Measurements from ENCODE around the gene OR51A7.
"Not testable (repeated sequence)": the region's sequence is repeated elsewhere in the genome, so short reads cannot be mapped to it uniquely, and the experiment has no call there.

OR51A7 gene

GRCh38 chr11:4903484-4903883 is at the start of gene OR51A7:
Gene OR51A7, plus strand, starts transcription at chr11:4903783. Its CDS starts 3,587 bp downstream, at chr11:4907370.
- no peak for DNase-seq (ENCODE audit: low spot score)

- DNase-seq (ENCODE audit: low spot score) = not testable (repeated sequence)
These were observed 49.3 kb upstream of the OR51A7 start for GRCh38 chr11:4854286-4854685.

GRCh38 chr11:4862447-4863236 is 40.9 kb upstream of the OR51A7 start:
- DNase-seq (ENCODE audit: low spot score) = no peak

GRCh38 chr11:4863876-4864275 is 39.7 kb upstream of the OR51A7 start:
- DNase-seq (ENCODE audit: low spot score) = no peak

GRCh38 chr11:4865855-4866254 is 37.7 kb upstream of the OR51A7 start:
- no peak for DNase-seq (ENCODE audit: low spot score)

- DNase-seq (ENCODE audit: low spot score) = no peak
These were observed 22.4 kb upstream of the OR51A7 start for GRCh38 chr11:4881188-4881587.

GRCh38 chr11:4881860-4882500 is 21.6 kb upstream of the OR51A7 start, which contains the start of gene OR51T1:
Gene OR51T1, plus strand, starts transcription at chr11:4881900. Its CDS starts 0 bp downstream, at chr11:4881900.
- DNase-seq (ENCODE audit: low spot score) = no peak

- DNase-seq (ENCODE audit: low spot score) = no peak
These were observed 21.0 kb upstream of the OR51A7 start for GRCh38 chr11:4882543-4882942.

- no peak for DNase-seq (ENCODE audit: low spot score)
These were observed 19.2 kb upstream of the OR51A7 start for GRCh38 chr11:4884361-4884760.

GRCh38 chr11:4886186-4886585 is 17.4 kb upstream of the OR51A7 start:
- no peak for DNase-seq (ENCODE audit: low spot score)

- no peak for DNase-seq (ENCODE audit: low spot score)
These were observed 16.0 kb upstream of the OR51A7 start for GRCh38 chr11:4887591-4887990.

GRCh38 chr11:4890279-4890678 is 13.3 kb upstream of the OR51A7 start:
- no peak for DNase-seq (ENCODE audit: low spot score)

- DNase-seq (ENCODE audit: low spot score) = no peak
These were observed 11.5 kb upstream of the OR51A7 start for GRCh38 chr11:4891996-4892640.

GRCh38 chr11:4916581-4916980 is 13.0 kb downstream of the OR51A7 start:
- no peak for DNase-seq (ENCODE audit: low spot score)

GRCh38 chr11:4919250-4919649 is 15.7 kb downstream of the OR51A7 start, which contains the start of gene OR51G2:
Gene OR51G2, minus strand, starts transcription at chr11:4919350. Its CDS starts 3,687 bp downstream, at chr11:4915663.
- no peak for DNase-seq (ENCODE audit: low spot score)

- DNase-seq (ENCODE audit: low spot score) = no peak
These were observed 18.2 kb downstream of the OR51A7 start for GRCh38 chr11:4921796-4922195.

- no peak for DNase-seq (ENCODE audit: low spot score)
These were observed 18.7 kb downstream of the OR51A7 start for GRCh38 chr11:4922304-4922703.

- no peak for DNase-seq (ENCODE audit: low spot score)
These were observed 20.7 kb downstream of the OR51A7 start, which contains the start of gene OR51G1 for GRCh38 chr11:4924239-4924638. Gene OR51G1, minus strand, starts transcription at chr11:4924339. Its CDS starts 0 bp downstream, at chr11:4924339.

- DNase-seq (ENCODE audit: low spot score) = no peak
These were observed 23.0 kb downstream of the OR51A7 start for GRCh38 chr11:4926608-4927007.

- no peak for DNase-seq (ENCODE audit: low spot score)
These were observed 29.2 kb downstream of the OR51A7 start for GRCh38 chr11:4932751-4933150.

- no peak for DNase-seq (ENCODE audit: low spot score)
These were observed 33.2 kb downstream of the OR51A7 start for GRCh38 chr11:4936745-4937144.

- DNase-seq (ENCODE audit: low spot score) = no peak
These were observed 43.9 kb downstream of the OR51A7 start, which contains the start of gene OR51A4 for GRCh38 chr11:4947505-4947904. Gene OR51A4, minus strand, starts transcription at chr11:4947605. Its CDS starts 505 bp downstream, at chr11:4947100.

GRCh38 chr11:4955613-4956012 is 52.0 kb downstream of the OR51A7 start, which contains the start of gene OR51A2:
Gene OR51A2, minus strand, starts transcription at chr11:4955713. Its CDS starts 0 bp downstream, at chr11:4955713.
- not testable (repeated sequence) for DNase-seq (ENCODE audit: low spot score)
